Stimulated activated CD8-positive, alpha-beta memory T cell treated with anti-CD3 and anti-CD28 coated beads, Interleukin-15, amount 100 ng/mL, for 48 hours (primary cell): ENCODE data around the gene KIAA1217.

Experiments used
- DNase-seq, 2 donors: peaks; one replicate each; pipeline ENCODE4 v3.0.0-alpha.2; 2020; ENCODE audit warnings: low read depth in 2 of 2

The KIAA1217 gene

GRCh38 chr10:24209946-24210491, 1.1 kb downstream of the KIAA1217 start:
- DNase-seq, result peak; percentile 30 to 32

GRCh38 chr10:24210501-24210900, 1.6 kb downstream of the KIAA1217 start:
- DNase-seq, result no peak

- no peak for DNase-seq
Observed at GRCh38 chr10:24213266-24213665, 4.3 kb downstream of the KIAA1217 start.

GRCh38 chr10:24213881-24214280, 4.9 kb downstream of the KIAA1217 start:
- no peak for DNase-seq

GRCh38 chr10:24214762-24215161, 5.8 kb downstream of the KIAA1217 start:
- DNase-seq, result no peak

- DNase-seq, result no peak
Observed at GRCh38 chr10:24215196-24215595, 6.3 kb downstream of the KIAA1217 start.

GRCh38 chr10:24215603-24216002, 6.7 kb downstream of the KIAA1217 start:
- no peak for DNase-seq

- DNase-seq, result no peak
Observed at GRCh38 chr10:24219963-24220362, 11.0 kb downstream of the KIAA1217 start.

GRCh38 chr10:24223341-24223740, 14.4 kb downstream of the KIAA1217 start:
- DNase-seq, result no peak

- no peak for DNase-seq
Observed at GRCh38 chr10:24223953-24224352, 15.0 kb downstream of the KIAA1217 start.

GRCh38 chr10:24228642-24229041, 19.7 kb downstream of the KIAA1217 start:
- no peak for DNase-seq

- DNase-seq, result no peak
Observed at GRCh38 chr10:24229909-24230308, 21.0 kb downstream of the KIAA1217 start.

- DNase-seq, result no peak
Observed at GRCh38 chr10:24231200-24231599, 22.3 kb downstream of the KIAA1217 start.

GRCh38 chr10:24234784-24235183, 25.8 kb downstream of the KIAA1217 start:
- DNase-seq, result no peak

- no peak for DNase-seq
Observed at GRCh38 chr10:24235471-24235870, 26.5 kb downstream of the KIAA1217 start.

- no peak for DNase-seq
Observed at GRCh38 chr10:24237801-24238395, 29.0 kb downstream of the KIAA1217 start.

- DNase-seq, result no peak
Observed at GRCh38 chr10:24238519-24239247, 29.7 kb downstream of the KIAA1217 start.

GRCh38 chr10:24239289-24240040, 30.5 kb downstream of the KIAA1217 start:
- no peak for DNase-seq

- no peak for DNase-seq
Observed at GRCh38 chr10:24240041-24240751, 31.3 kb downstream of the KIAA1217 start.

GRCh38 chr10:24241536-24242040, 32.6 kb downstream of the KIAA1217 start:
- DNase-seq, result no peak

GRCh38 chr10:24242562-24242961, 33.6 kb downstream of the KIAA1217 start:
- DNase-seq, result no peak

- no peak for DNase-seq
Observed at GRCh38 chr10:24246365-24246764, 37.4 kb downstream of the KIAA1217 start.
